ENCODE measurements around the gene SERPINA4.
"Not testable (repeated sequence)": the region's sequence is repeated elsewhere in the genome, so short reads cannot be mapped to it uniquely, and the experiment has no call there.

Gene SERPINA4

DNA sequence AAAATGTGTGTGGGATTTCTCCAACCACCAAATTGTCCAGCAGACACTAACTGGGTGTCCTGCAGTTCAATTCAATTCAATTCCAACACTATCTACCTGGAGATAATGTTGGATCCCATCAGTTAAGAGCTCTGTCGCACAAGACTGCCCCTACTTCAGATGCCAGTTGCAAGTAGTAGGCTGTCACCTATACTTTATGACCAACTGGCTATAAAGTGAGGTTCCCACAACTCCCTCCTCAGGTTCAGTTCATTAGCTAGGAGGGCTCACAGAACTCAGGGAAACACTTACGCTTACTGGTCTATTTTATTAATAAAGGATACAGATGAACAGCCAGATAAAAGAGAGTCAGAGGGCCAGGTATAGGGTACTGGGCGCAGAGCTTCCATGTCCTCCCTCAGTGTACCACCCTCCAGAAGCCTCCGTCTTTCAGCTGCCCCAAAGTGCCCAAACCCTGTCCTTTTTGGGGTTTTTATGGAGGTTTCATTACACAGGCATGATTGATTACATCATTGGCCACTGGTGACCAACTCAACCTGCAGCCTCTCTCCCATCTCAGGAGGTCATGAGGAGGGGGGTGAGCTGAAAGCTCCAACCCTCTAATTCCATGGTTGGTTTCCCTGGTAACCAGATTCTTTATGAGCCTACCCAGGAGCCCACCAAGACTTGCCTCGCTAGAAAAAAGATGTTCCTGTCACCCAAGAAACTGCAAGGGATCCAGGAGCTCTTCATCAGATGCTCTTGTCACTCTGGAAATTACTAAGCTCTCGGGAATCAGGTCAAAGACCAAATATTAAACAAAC lies 12.4 kb downstream of the SERPINA4 start:
- TF ChIP-seq, protein P1, sequence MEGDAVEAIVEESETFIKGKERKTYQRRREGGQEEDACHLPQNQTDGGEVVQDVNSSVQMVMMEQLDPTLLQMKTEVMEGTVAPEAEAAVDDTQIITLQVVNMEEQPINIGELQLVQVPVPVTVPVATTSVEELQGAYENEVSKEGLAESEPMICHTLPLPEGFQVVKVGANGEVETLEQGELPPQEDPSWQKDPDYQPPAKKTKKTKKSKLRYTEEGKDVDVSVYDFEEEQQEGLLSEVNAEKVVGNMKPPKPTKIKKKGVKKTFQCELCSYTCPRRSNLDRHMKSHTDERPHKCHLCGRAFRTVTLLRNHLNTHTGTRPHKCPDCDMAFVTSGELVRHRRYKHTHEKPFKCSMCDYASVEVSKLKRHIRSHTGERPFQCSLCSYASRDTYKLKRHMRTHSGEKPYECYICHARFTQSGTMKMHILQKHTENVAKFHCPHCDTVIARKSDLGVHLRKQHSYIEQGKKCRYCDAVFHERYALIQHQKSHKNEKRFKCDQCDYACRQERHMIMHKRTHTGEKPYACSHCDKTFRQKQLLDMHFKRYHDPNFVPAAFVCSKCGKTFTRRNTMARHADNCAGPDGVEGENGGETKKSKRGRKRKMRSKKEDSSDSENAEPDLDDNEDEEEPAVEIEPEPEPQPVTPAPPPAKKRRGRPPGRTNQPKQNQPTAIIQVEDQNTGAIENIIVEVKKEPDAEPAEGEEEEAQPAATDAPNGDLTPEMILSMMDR (IDR thresholded peaks at IDR 0.05): no peak
- TF ChIP-seq ZFX (IDR thresholded peaks at IDR 0.05; ENCODE audit: borderline replicate concordance): no peak
- no peak overlapping the region for H3K27ac ChIP-seq

DNA sequence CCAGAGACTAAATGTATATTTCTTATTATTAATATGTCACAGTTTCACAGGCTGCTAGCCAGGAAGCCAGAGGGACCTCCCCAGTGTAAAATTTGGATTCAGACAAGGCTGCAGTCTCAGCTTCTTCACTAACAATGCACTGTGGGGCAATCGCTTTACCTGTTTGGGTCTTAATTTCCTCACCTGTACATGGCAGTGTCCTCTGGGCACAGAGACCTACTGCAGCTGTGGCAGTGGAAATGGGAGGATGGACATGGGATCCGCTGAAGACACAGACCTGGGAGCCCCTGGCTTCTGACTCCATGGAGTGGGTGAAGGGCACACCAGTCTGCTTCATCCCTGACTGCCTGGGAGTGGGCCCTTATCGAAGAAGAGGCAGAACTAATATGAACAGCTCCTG lies 13.1 kb downstream of the SERPINA4 start:
- no peak overlapping the region for H3K27ac ChIP-seq
- no peak for TF ChIP-seq ZFX (IDR thresholded peaks at IDR 0.05; ENCODE audit: borderline replicate concordance)
- TF ChIP-seq, protein P1 (IDR thresholded peaks at IDR 0.05): no peak

DNA sequence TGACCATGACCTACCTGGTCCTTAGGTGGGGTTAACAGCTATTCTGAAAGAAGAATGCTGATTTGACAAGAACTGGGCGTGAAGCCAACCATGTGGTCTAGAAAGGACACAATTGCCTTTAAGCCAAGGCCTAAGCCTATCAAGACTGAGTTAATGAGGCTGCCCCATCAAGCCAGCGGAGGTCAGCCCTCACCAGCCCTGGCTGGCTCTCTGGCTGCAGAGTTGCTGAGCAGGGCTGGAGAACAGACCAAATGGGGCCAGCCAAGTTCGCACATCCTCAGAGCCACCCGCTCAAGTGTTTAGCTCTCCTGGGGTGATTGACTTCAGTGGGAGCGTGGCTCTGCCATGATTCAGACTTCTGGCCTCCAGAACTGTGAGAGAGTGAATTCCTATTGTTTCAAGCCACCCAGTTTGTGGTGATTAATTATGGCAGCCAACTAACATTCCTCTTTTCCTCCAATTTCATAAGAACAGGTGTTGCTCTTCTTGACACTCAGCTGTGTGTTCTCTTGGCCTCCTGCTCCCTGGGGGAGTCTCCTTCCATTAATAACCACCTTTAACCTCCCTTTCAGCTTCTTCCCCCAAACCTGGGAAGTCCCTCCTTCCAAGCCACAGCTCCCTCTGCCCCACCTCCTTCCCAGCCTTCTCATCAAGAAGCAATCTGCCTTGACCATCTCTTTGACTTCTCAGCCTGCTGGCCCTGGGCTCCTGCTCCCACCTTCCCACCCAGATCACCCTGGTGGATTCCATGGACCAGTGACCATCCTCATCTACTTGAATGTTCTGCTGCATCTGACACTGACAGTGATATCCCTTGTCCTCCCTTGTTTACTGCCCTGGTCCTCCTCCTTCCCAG lies 14.7 kb downstream of the SERPINA4 start:
- no peak overlapping the region for H3K27ac ChIP-seq
- TF ChIP-seq, protein P1 (IDR thresholded peaks at IDR 0.05): no peak
- TF ChIP-seq ZFX (IDR thresholded peaks at IDR 0.05; ENCODE audit: borderline replicate concordance): no peak

DNA sequence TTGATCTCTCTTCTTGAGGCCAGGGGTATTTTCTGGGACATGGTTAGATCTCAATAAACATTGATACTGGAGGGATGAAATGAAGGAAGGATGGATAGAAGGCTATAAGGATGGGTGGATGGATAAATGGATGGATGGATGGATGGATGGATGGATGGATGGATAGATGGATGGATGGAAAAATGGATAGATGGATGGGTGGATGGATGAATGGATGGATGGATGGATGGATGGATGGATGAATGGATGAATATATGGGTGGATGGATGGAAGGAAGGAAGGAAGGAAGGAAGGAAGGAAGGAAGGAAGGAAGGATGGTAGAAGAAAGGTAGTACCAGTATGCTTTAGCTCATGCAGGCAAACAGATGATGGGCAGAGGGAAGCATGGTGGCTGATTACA lies 16.2 kb downstream of the SERPINA4 start:
- H3K27ac ChIP-seq: not testable (repeated sequence)

DNA sequence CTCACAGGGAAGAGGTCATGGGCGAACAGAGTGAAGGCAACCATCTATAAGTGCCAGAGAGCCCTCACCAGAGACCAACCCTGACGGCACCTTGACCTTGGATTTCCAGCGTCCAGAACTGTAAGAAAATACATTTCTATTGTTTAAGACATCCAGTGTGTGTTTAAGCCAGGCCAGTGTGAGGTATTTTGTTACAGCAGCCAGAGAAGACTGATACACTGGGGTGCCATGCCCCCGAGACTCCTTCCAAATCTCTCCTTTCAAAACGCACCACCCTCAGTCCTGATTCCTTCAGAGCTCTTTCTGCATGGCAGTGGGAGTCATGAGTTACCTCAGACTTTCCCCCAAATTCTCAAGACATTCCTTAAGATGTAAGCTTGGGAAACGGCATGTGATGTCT lies 17.5 kb downstream of the SERPINA4 start:
- TF ChIP-seq, protein P1 (IDR thresholded peaks at IDR 0.05): no peak
- TF ChIP-seq ZFX (IDR thresholded peaks at IDR 0.05; ENCODE audit: borderline replicate concordance): no peak
- no peak overlapping the region for H3K27ac ChIP-seq

DNA sequence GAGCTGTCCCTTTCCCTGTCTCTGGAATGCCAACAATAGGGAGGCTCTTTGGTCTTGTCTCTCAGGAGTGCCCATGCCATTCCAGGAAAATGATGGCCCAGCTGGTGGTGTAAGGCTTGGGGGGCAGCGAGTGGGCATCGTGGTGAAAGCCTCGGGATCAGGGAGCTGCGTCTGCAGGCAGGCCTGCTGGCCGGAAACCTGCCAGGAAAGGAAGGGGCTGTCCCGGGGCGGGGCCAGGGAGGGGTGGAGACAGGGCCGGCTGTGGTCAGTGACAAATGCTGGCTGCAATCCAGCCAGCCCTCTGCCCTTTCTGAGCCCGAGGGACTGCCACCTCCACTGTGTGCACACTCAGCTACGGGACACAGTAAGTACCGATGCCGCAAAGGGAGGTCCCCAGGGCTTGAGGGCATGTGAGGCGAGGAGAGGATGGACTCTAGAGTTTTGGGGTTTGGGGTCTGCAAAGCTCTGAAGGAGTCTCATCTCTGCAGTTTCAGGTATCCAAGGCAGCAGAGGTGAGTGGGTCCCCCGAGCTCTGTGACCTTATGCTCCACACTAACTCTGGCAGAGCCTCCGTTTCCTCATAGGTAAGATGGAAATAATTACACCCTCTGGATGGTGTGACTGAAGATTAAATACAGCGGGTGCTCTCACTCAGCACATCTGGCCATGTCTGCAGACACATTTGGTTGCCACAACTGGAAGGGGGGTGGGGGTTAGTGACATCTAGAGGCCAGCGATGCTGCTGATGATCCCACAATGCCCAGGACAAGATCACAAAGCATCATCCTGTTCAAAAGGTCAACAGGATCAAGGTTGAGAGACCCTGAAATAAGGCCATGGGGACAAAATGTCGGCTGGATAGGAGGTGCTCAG lies 20.1 kb downstream of the SERPINA4 start, which contains the start of gene SERPINA5:
Gene SERPINA5, plus strand, starts transcription at position 300 of the 873 bp plus-strand sequence. CDS start 5,937 bp downstream, outside the sequence.
- no peak for TF ChIP-seq ZFX (IDR thresholded peaks at IDR 0.05; ENCODE audit: borderline replicate concordance)
- TF ChIP-seq, protein P1 (IDR thresholded peaks at IDR 0.05): no peak
- H3K27ac ChIP-seq: no peak within 1 kb of the TSS

DNA sequence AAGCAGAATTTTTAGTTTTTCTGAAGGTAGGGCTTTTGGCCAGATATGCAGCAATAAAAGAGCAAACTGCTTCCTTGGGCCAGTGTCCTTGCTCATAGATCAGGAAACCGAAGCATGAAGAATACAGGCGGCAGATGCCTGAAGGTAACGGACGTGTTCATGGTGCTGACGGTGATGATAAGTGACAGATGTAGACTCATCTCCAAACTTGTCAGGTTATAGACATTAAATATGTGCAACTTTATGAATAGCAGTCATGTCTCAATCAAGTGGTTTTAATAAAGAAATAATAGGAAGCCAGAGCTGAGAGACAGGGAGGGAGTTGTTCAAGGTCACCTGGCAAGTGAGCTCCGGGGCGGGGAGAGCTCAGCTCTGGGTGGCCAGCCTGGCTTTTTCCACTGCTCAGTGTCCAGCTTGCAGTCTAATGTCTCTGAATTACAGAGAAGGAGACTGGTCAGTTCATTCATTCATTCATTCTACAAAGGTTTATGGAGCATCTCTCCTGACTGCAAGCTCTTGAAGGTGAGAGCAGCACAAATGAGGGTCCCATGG lies 21.0 kb downstream of the SERPINA4 start:
- TF ChIP-seq, protein P1 (IDR thresholded peaks at IDR 0.05): no peak
- no peak for TF ChIP-seq ZFX (IDR thresholded peaks at IDR 0.05; ENCODE audit: borderline replicate concordance)
- H3K27ac ChIP-seq: no peak overlapping the region
